HEK293 (cell line): ENCODE data around the gene SCIN.

Source experiments
- CTCF ChIA-PET: fragments of 350-600 bp; formaldehyde crosslinking; extraction: SDS; loops from one replicate; lab custom pipeline; 2021; ENCODE audit warnings: antibody characterized with exemption; lab: Yijun Ruan, JAX
- POLR2A ChIA-PET: fragments of 300-600 bp; formaldehyde crosslinking; extraction: SDS; loops from one replicate; lab custom pipeline; 2020; ENCODE audit warnings: antibody characterized with exemption, inconsistent platforms; lab: Yijun Ruan, JAX
- H3K27ac ChIP-seq: fragments of 200-500 bp; sonication (Bioruptor generic); 2 replicates; pipeline ENCODE4 v1.5.1; 2014; ENCODE audit warnings: low read depth, low read length, control low read depth, inconsistent platforms; ENCODE audit errors: extremely low read depth
- H3K36me3 ChIP-seq, 2 experiments: fragments of 200-500 bp in 1 of 2; sonication (Bioruptor generic) in 1 of 2; 1 replicate in 1 of 2; 2 replicates in 1 of 2; pipeline ENCODE4 v1.5.1; 2014 to 2017; ENCODE audit warnings: inconsistent platforms in 2 of 2, low read length in 2 of 2; ENCODE audit not compliant: control insufficient read depth in 2 of 2, insufficient read depth in 1 of 2
- H3K4me1 ChIP-seq: fragments of 200-500 bp; sonication (Bioruptor generic); 2 replicates; pipeline ENCODE4 v1.5.1; 2014; ENCODE audit warnings: mild to moderate bottlenecking, low read length, inconsistent platforms; ENCODE audit not compliant: control insufficient read depth, insufficient read depth
- H3K4me3 ChIP-seq: 2 replicates; pipeline ENCODE4 v1.5.1; 2011; ENCODE audit warnings: low read depth, mild to moderate bottlenecking, control low read depth, low read length, moderate library complexity
- H3K9me3 ChIP-seq: fragments of 200-500 bp; sonication (Bioruptor generic); 2 replicates; pipeline ENCODE4 v1.5.1; 2014; ENCODE audit warnings: low read depth, low read length, inconsistent platforms; ENCODE audit not compliant: control insufficient read depth, insufficient read depth
- GLI4 ChIP-seq: fragments of 450-650 bp; formaldehyde crosslinking; IDR thresholded peaks from 2 replicates; pipeline ENCODE4 v1.5.1; 2016; ENCODE audit warnings: missing biosample characterization, missing genetic modification characterization
- KLF16 ChIP-seq: fragments of 450-650 bp; formaldehyde crosslinking; IDR thresholded peaks from 2 replicates; pipeline ENCODE4 v1.5.1; 2017; ENCODE audit warnings: missing biosample characterization, missing genetic modification characterization
- RBAK ChIP-seq: fragments of 450-650 bp; formaldehyde crosslinking; IDR thresholded peaks from 2 replicates; pipeline ENCODE4 v1.5.1; 2016; ENCODE audit warnings: missing biosample characterization, missing genetic modification characterization
- SCRT1 ChIP-seq: fragments of 450-650 bp; formaldehyde crosslinking; IDR thresholded peaks from 2 replicates; pipeline ENCODE4 v1.5.1; 2016; ENCODE audit warnings: missing biosample characterization, missing genetic modification characterization, borderline replicate concordance
- SP2 ChIP-seq: fragments of 450-650 bp; formaldehyde crosslinking; IDR thresholded peaks from 2 replicates; pipeline ENCODE4 v1.5.1; 2016; ENCODE audit warnings: missing biosample characterization, missing genetic modification characterization
- SP3 ChIP-seq: fragments of 450-650 bp; formaldehyde crosslinking; IDR thresholded peaks from 2 replicates; pipeline ENCODE4 v1.5.1; 2016; ENCODE audit warnings: missing biosample characterization, missing genetic modification characterization
- SP7 ChIP-seq: fragments of 450-650 bp; formaldehyde crosslinking; IDR thresholded peaks from 2 replicates; pipeline ENCODE4 v1.5.1; 2016; ENCODE audit warnings: missing biosample characterization, missing genetic modification characterization
- ZFP41 ChIP-seq: fragments of 450-650 bp; formaldehyde crosslinking; IDR thresholded peaks from 2 replicates; pipeline ENCODE4 v1.5.1; 2016; ENCODE audit warnings: missing biosample characterization, missing genetic modification characterization, borderline replicate concordance
- ZNF10 ChIP-seq: fragments of 450-650 bp; formaldehyde crosslinking; IDR thresholded peaks from 2 replicates; pipeline ENCODE4 v1.5.1; 2017; ENCODE audit warnings: missing biosample characterization, missing genetic modification characterization
- ZNF114 ChIP-seq: fragments of 450-650 bp; formaldehyde crosslinking; IDR thresholded peaks from 2 replicates; pipeline ENCODE4 v1.5.0; 2017; ENCODE audit warnings: missing biosample characterization, missing genetic modification characterization
- ZNF121 ChIP-seq: fragments of 450-650 bp; formaldehyde crosslinking; IDR thresholded peaks from 2 replicates; pipeline ENCODE4 v1.5.1; 2016; ENCODE audit warnings: missing biosample characterization, missing genetic modification characterization
- ZNF140 ChIP-seq: fragments of 450-650 bp; formaldehyde crosslinking; IDR thresholded peaks from 2 replicates; pipeline ENCODE4 v1.5.1; 2016; ENCODE audit warnings: missing biosample characterization, missing genetic modification characterization
- ZNF2 ChIP-seq: fragments of 450-650 bp; formaldehyde crosslinking; IDR thresholded peaks from 2 replicates; pipeline ENCODE4 v1.5.1; 2016; ENCODE audit warnings: missing biosample characterization, missing genetic modification characterization
- ZNF202 ChIP-seq: fragments of 450-650 bp; formaldehyde crosslinking; IDR thresholded peaks from 2 replicates; pipeline ENCODE4 v1.5.1; 2016; ENCODE audit warnings: missing biosample characterization, missing genetic modification characterization, borderline replicate concordance
- ZNF221 ChIP-seq: fragments of 450-650 bp; formaldehyde crosslinking; IDR thresholded peaks from 2 replicates; pipeline ENCODE4 v1.5.1; 2017; ENCODE audit warnings: missing biosample characterization, missing genetic modification characterization, borderline replicate concordance
- ZNF350 ChIP-seq: fragments of 450-650 bp; formaldehyde crosslinking; IDR thresholded peaks from 2 replicates; pipeline ENCODE4 v1.5.0; 2017; ENCODE audit warnings: missing biosample characterization, mild to moderate bottlenecking, missing genetic modification characterization
- ZNF366 ChIP-seq: fragments of 450-650 bp; formaldehyde crosslinking; conservative IDR thresholded peaks from 2 replicates; pipeline ENCODE4 v1.5.1; 2016; ENCODE audit warnings: missing biosample characterization, missing genetic modification characterization
- ZNF394 ChIP-seq: fragments of 450-650 bp; formaldehyde crosslinking; IDR thresholded peaks from 2 replicates; pipeline ENCODE4 v1.5.1; 2016; ENCODE audit warnings: missing biosample characterization, missing genetic modification characterization, mild to moderate bottlenecking, moderate library complexity, borderline replicate concordance
- ZNF501 ChIP-seq: fragments of 450-650 bp; formaldehyde crosslinking; IDR thresholded peaks from 2 replicates; pipeline ENCODE4 v1.5.1; 2016; ENCODE audit warnings: missing biosample characterization, missing genetic modification characterization
- ZNF555 ChIP-seq: fragments of 450-650 bp; formaldehyde crosslinking; conservative IDR thresholded peaks from 2 replicates; pipeline ENCODE4 v1.5.1; 2017; ENCODE audit warnings: missing biosample characterization, mild to moderate bottlenecking, missing genetic modification characterization, inconsistent platforms
- ZNF561 ChIP-seq: fragments of 450-650 bp; IDR thresholded peaks from 2 replicates; pipeline ENCODE4 v1.5.1; 2018; ENCODE audit warnings: missing biosample characterization, missing genetic modification characterization, borderline replicate concordance
- ZNF624 ChIP-seq: fragments of 450-650 bp; formaldehyde crosslinking; IDR thresholded peaks from 2 replicates; pipeline ENCODE4 v1.5.1; 2017; ENCODE audit warnings: missing biosample characterization, missing genetic modification characterization
- ZNF654 ChIP-seq: fragments of 450-650 bp; formaldehyde crosslinking; IDR thresholded peaks from 2 replicates; pipeline ENCODE4 v1.5.1; 2016; ENCODE audit warnings: low read depth, missing biosample characterization, missing genetic modification characterization
- ZNF658 ChIP-seq: fragments of 450-650 bp; formaldehyde crosslinking; IDR thresholded peaks from 2 replicates; pipeline ENCODE4; 2016; ENCODE audit warnings: missing biosample characterization, missing genetic modification characterization
- ZNF660 ChIP-seq: fragments of 450-650 bp; IDR thresholded peaks from 2 replicates; pipeline ENCODE4 v1.5.1; 2018; ENCODE audit warnings: missing biosample characterization, mild to moderate bottlenecking, missing genetic modification characterization
- ZNF692 ChIP-seq: fragments of 450-650 bp; formaldehyde crosslinking; IDR thresholded peaks from 2 replicates; pipeline ENCODE4 v1.5.1; 2016; ENCODE audit warnings: missing biosample characterization, missing genetic modification characterization
- ZNF747 ChIP-seq: fragments of 450-650 bp; formaldehyde crosslinking; IDR thresholded peaks from 2 replicates; pipeline ENCODE4 v1.5.1; 2016; ENCODE audit warnings: missing biosample characterization, missing genetic modification characterization
- ZNF768 ChIP-seq: fragments of 450-650 bp; formaldehyde crosslinking; IDR thresholded peaks from 2 replicates; pipeline ENCODE4 v1.5.1; 2018; ENCODE audit warnings: missing biosample characterization, mild to moderate bottlenecking, missing genetic modification characterization
- ZNF791 ChIP-seq: fragments of 450-650 bp; formaldehyde crosslinking; IDR thresholded peaks from 2 replicates; pipeline ENCODE4 v1.5.1; 2016; ENCODE audit warnings: missing biosample characterization, missing genetic modification characterization
- TF ChIP-seq, protein P1 (sequence below): fragments of 450-650 bp; formaldehyde crosslinking; IDR thresholded peaks from 2 replicates; pipeline ENCODE4 v1.5.1; 2016; ENCODE audit warnings: missing biosample characterization, missing genetic modification characterization

The SCIN gene

DNA sequence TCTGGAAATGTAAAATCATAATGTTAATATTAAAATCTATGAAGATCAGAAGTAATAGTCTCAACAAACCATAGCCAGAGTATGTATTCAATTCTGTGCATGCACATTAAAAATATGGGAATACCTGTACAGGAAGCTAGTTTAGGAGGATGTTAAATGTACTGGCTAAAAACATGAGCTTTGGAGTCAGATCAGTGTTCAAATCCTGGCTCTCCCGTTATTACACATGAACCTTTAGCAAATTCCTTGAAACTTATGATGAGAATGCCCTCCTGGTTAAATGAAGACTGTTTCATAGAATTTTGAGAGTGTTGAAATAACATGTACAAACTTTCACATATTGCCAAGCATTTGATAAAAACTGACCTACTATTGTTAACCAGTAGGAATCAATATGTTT, 121.5 kb downstream of the SCIN start:
- Histone ChIP-seq H3K27ac (no peak overlapping the region), H3K4me3 (no peak overlapping the region), H3K4me1 (no peaks in the 10 kb centered on the region), H3K9me3 (no peaks in the 10 kb centered on the region), H3K36me3 (no peaks in the 10 kb centered on the region)
- CTCF ChIA-PET = interaction anchor here (0.6 to 1.0 kb wide), 4 partner anchors 18 to 571 kb away, joined by 3 read pairs; no protein-coding TSS in a partner anchor
- POLR2A ChIA-PET = no interaction called here
- TF ChIP-seq ZFP41 (tag by site-specific recombination) (no peak), ZNF114 (tag by site-specific recombination) (no peak), KLF16 (no peak), ZNF747 (tag by site-specific recombination) (no peak), ZNF2 (tag by site-specific recombination) (no peak), ZNF561 (tag by site-specific recombination) (no peak), SP3 (tag by site-specific recombination) (no peak), ZNF366 (tag by site-specific recombination) (no peak), ZNF658 (no peak)

GRCh38 chr7:12692479-12693259, 122.1 kb downstream of the SCIN start:
- H3K27ac ChIP-seq = no peak overlapping the region
- no peak for TF ChIP-seq ZNF10 (tag by site-specific recombination)
- no peak for TF ChIP-seq ZNF692
- no peak for TF ChIP-seq SP2
- no peak for TF ChIP-seq ZNF555
- TF ChIP-seq ZNF654 (tag by site-specific recombination) = no peak
- no peak for TF ChIP-seq SP7 (tag by site-specific recombination)
- ChIA-PET POLR2A (no interaction called here), CTCF (interaction anchor here (1.0 kb wide), 2 partner anchors 569 to 571 kb away, joined by 3 read pairs; no protein-coding TSS in a partner anchor)
- H3K36me3 ChIP-seq = no peaks in the 10 kb centered on the region
- H3K4me3 ChIP-seq = no peak overlapping the region
- H3K9me3 ChIP-seq = no peaks in the 10 kb centered on the region
- H3K4me1 ChIP-seq = no peaks in the 10 kb centered on the region

GRCh38 chr7:12694817-12695216, 124.3 kb downstream of the SCIN start:
- CTCF ChIA-PET = interaction anchor here (0.6 to 2.0 kb wide), 2 partner anchors 8 to 568 kb away, joined by 4 to 20 read pairs; partner anchors contain the start of gene ARL4A
- H3K4me1 ChIP-seq = no peaks in the 10 kb centered on the region
- POLR2A ChIA-PET = no interaction called here
- TF ChIP-seq ZNF658 = no peak
- TF ChIP-seq SCRT1 (tag by site-specific recombination) = no peak
- no peak for TF ChIP-seq ZNF501
- TF ChIP-seq, protein P1, sequence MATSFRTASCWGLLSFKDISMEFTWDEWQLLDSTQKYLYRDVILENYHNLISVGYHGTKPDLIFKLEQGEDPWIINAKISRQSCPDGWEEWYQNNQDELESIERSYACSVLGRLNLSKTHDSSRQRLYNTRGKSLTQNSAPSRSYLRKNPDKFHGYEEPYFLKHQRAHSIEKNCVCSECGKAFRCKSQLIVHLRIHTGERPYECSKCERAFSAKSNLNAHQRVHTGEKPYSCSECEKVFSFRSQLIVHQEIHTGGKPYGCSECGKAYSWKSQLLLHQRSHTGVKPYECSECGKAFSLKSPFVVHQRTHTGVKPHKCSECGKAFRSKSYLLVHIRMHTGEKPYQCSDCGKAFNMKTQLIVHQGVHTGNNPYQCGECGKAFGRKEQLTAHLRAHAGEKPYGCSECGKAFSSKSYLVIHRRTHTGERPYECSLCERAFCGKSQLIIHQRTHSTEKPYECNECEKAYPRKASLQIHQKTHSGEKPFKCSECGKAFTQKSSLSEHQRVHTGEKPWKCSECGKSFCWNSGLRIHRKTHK (tag by site-specific recombination) = no peak
- TF ChIP-seq RBAK = no peak
- TF ChIP-seq ZNF202 (tag by site-specific recombination) = no peak
- no peak for TF ChIP-seq ZNF350 (tag by site-specific recombination)
- no peak for TF ChIP-seq ZNF394 (tag by site-specific recombination)
- TF ChIP-seq ZNF140 (tag by site-specific recombination) = no peak
- no peak for TF ChIP-seq ZNF121 (tag by site-specific recombination)
- TF ChIP-seq ZNF660 (tag by site-specific recombination) = no peak
- no peak for TF ChIP-seq ZNF624 (tag by site-specific recombination)
- no peak for TF ChIP-seq ZNF791 (tag by site-specific recombination)
- TF ChIP-seq GLI4 (tag by site-specific recombination) = no peak
- TF ChIP-seq ZNF221 (tag by site-specific recombination) = no peak
- no peak for TF ChIP-seq ZNF654 (tag by site-specific recombination)
- no peak for TF ChIP-seq ZNF768

More at GRCh38 chr7:12694817-12695216, 124.3 kb downstream of the SCIN start:
- Histone ChIP-seq H3K4me3 (no peak overlapping the region), H3K9me3 (no peaks in the 10 kb centered on the region), H3K27ac (no peak overlapping the region), H3K36me3 (no peaks in the 10 kb centered on the region)
